Fibroblast of skin of left biceps (primary cell): ENCODE results near the gene C2orf76.
"Not testable (repeated sequence)": the region's sequence is repeated elsewhere in the genome, so short reads cannot be mapped to it uniquely, and the experiment has no call there.

Experiments
- DNase-seq, 2 experiments: peaks; one replicate each; pipeline ENCODE4 v3.0.0-alpha.2; 2013; ENCODE audit warnings: low read depth in 2 of 2

The C2orf76 gene

DNA sequence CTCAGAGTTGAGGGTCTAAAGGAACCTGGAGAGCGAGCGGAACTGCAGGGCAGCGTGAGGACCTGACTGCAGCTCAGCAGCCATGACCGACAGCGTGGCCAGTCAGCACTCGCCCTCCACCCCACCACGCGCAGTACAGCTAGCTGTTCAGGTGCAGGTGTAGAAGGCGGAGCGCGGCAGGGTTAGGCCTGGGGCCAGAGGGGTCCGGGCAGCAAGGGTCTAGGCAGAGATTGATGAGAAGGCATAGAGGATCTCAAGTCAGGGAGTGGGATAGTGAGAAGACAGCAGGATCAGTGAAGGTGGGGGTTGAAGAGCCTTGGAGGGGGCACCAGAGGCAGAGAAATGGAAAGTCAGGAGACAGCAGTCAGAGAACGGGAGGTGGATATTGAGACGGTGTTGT lies 72.0 kb downstream of the C2orf76 start:
- DNase-seq, result no peak

DNA sequence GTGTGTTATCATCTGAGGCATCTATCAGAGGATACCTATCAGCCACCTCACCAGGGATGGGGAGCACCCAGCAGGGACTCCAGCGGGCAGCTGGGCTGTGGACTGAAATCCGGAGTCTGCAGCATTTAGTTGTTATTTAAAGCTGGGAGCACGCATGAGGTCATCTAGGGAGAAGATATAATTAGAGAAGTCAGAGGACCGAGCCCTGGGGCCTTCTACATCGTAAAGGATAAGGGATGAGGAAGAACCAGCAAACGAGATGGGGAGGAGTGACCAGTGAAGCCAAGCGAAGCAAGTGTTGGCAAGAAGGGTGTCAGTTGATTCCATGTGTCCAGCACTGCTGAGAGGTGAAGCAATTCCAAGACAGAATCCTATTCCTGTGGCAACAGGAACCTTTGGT lies 72.7 kb downstream of the C2orf76 start:
- DNase-seq, result no peak

DNA sequence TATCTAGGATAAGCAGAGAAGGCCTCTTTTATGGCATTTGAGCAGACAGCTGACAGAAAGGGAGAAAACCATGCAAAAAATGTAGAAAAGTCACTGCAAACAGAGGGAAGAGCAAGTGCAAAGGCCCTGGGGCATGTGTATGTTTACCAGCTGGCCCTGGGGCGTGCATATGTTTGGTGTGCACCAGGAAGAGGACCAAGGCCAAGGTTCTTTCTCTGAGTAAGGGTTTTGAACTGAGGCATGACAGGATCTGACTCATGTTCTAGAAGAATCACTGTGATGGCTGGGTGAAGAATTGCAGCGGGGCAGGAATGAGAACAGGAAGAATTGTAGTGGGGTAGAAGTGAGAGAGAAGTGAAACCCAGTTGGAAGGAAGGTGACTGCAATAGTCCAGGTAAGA lies 73.4 kb downstream of the C2orf76 start:
- no peak for DNase-seq

DNA sequence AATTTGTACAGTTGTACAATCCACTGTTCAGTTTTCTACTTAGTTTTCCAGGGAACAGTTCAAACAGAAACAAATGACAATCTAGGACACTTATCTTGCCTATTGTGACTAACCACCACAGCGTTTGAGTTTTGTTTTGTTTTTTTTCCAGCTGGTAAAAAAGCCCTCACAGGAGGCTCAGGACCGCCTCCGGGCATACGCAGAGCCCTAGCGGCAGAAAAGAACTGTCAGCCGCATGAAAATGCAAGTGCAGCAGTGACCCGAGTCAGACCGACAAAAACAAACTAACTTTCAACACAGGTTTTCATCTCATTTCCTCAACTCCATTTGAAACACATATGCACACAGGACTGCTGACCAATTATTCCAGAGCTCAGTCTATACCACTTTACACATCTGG lies 74.4 kb downstream of the C2orf76 start:
- DNase-seq, result no peak

- no peak for DNase-seq
These were observed 75.0 kb downstream of the C2orf76 start for GRCh38 chr2:119291588-119292167.

DNA sequence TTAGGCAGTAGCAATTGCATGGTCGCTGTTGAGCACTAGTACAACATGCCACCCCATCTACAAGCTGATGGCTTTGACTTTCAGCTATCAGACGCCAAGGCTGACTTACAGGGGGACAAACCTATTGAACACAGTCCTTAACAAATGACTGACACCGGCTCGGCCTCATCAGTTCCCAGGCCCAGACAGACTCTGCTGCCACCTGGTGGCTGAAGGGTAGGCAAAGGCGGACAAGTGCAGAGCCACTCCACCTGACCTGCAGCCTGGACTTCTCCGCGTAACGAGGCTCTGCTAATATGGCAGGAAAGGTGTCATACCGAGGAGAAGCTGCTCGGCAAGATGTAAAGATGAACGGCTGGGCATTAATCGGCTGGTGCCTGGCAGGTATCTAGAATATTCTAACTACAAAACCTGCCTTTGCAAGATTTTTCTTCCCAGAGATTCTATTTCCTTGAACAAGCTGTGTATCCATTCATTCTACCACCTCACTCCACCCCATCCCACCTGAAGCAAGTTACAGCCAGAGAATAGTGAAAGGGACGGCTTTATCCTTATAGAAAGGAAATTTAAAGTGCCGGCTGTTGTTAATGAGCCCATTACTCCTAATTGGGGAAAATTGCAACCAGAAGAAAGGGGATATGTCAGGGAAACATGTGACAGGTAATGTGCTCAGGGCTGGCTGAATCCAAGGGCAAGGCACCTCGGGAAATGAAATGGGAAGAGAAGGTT lies 75.6 kb downstream of the C2orf76 start:
- peak; percentile 9 to 19 for DNase-seq

DNA sequence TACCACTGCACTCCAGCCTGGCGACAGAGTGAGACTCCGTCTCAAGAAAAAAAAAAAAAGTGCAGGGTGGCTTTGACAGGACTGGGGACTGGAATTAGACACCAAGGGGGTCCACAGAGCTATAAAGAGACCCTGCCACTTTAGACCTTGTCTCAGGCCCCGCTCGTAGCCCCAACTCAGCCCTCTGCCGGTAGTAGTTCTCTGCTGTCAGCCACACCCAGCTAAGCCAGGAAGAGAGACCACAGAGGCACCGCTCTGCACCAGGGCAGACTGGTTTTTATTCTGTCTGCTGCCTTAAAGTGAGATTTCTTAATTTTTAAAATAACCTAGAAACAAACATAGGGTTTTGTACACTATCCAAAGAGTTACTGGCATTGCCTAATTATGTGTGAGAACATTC lies 77.0 kb downstream of the C2orf76 start:
- no peak for DNase-seq

DNA sequence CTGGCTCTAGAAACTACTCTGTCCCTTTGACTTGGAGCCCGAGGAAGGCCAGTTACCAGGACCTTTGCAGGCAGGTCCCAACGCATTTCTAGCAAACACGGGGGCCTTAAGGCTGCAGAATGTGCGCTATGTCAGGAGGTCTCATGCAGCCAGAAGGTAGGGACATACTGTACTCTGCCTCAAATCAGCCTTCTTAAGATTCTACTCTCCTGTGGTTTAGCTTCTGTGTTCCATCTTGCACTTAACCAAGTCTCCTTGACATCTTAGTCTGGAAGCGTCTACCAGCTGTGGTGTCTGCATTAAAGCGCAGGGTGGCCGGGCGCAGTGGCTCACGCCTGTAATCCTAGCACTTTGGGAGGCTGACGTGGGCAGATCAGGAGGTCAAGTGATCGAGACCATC lies 77.5 kb downstream of the C2orf76 start:
- no peak for DNase-seq

DNA sequence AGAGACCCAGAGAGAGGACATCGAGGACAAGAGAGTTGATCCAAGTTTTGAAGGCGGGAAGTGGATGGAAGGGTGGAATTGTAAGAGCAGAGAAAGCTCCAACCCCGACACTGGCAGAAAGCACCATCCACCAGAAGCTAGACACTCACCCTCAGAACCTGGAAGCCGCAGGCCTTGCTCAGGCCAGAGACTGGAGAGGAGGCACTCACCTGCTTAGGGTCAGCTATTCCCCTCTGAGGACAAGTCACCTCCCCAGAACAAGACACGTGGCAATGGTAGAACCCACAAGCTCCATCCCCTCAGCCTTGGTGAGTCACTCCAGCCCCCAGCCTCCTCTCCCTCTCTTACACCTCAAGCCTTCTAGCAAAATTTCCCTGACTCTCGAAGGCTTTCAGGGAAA lies 78.1 kb downstream of the C2orf76 start:
- DNase-seq, result no peak

DNA sequence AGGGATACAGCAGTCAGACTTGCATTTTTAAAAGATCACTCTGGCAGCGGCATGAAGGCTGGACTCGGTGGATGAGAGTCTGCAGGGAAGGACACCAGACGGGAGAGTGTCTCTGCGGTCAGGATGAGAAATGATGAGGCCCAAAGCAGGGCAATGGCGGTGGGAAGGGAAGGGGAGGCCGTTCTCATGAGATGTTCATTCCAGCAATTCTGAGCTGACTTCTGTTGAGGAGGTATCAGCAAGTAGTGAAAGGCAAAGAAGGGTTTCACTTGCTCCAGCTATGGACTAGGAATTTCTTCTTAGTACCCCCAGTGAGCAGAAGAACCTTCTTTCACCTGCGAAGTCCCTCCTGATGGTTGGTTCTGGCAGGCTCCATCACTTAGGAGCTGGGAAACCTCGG lies 80.0 kb downstream of the C2orf76 start:
- DNase-seq, result no peak

DNA sequence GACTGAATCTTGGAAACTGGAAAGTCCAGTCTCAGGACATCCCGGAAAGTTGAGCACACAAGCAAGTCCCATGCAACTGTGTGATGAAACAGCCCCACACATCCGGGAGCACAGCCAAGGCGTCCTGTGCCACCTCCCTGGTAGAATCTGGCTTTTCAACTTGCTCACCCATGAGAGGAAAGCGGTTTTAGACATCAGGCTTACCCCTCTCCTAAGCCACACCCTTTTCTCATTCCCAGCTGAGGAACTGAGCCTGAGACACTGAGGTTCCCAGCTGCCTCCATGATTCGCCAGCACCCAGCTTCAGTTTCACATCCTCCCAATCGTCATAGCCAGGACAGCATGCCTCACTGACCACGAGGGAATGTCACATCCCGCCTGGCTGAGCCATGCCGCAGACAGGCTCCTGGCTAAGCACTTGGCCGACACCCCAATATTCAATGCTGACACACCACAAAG lies 82.7 kb downstream of the C2orf76 start:
- peak; percentile 39 to 40 for DNase-seq

DNA sequence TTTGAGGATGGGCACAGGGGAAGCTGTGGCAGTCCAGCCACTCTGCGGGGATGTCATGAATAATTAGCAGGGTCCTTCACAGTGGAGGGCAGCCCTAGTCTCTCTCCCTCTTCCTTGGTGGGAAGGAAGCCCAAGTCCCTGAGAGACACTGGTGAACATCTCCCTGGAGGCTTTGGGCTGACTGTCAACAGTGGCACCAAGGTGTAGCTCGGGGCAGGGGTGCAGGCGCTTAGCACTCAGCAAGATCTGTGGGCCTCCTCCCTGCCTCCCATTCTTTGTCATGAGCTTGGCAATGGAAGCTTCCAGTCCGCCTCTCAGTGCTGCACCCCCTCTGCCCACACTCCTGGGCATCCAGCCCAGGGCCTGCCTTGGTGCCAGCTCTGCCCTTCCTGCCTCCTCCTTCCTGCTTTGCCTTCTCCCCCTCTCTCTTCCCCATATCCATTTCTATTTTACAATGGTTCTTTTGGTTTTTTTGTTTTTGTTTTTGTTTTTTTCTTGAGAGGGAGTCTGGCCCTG lies 83.6 kb downstream of the C2orf76 start:
- DNase-seq, result no peak

GRCh38 chr2:119282146-119282995 lies 84.3 kb downstream of the C2orf76 start:
- no peak for DNase-seq

- no peak for DNase-seq
These were observed 86.0 kb downstream of the C2orf76 start for GRCh38 chr2:119280680-119281079.

- no peak for DNase-seq
These were observed 87.0 kb downstream of the C2orf76 start for GRCh38 chr2:119279666-119280065.

GRCh38 chr2:119278946-119279345 lies 87.7 kb downstream of the C2orf76 start:
- no peak for DNase-seq

DNA sequence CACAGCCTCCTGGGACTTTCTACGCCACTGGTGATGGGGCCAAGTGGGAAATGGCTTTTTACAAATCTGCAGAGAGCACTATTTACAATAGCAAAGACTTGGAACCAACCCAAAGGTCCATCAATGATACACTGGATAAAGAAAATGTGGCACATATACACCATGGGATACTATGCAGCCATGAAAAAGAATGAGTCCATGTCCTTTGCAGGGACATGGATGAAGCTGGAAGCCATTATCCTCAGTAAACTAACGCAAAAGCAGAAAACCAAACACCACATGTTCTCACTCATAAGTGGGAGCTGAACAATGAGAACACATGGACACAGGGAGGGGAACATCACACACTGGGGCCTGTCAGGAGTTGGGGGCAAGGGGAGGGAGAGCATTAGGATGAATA lies 88.2 kb downstream of the C2orf76 start:
- not testable (repeated sequence) for DNase-seq

GRCh38 chr2:119276864-119277263 lies 89.8 kb downstream of the C2orf76 start:
- no peak for DNase-seq

- no peak for DNase-seq
These were observed 99.0 kb downstream of the C2orf76 start for GRCh38 chr2:119267604-119268003.

DNA sequence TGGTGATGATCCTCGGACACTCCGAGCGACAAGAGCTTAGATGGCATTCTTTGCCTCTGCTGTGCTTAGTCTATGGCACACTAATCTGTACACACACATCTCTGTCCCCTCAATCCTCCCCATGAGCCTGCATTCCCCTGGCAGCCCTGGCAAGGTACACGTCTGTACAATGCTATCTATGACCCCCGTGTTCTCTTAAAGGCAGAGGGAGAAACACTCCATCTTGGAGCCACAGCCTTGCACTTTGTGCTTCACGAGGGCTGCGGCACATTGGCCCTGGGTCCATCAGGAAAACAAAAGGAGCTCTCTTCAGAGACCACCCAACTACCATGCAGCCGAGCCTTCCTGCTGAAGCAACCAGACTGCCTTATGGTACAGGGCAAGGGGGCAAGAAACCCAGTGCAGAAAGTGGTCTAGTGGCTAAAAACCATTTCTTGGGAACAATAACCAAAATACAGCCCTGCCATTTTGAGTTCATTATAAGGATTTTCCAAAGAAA lies 100.5 kb downstream of the C2orf76 start:
- no peak for DNase-seq

GRCh38 chr2:119265693-119266066 lies 101.0 kb downstream of the C2orf76 start:
- no peak for DNase-seq
